ENCODE measurements around the gene ESPNL.

The ESPNL gene

GRCh38 chr2:238102865-238103264 is 2.7 kb downstream of the ESPNL start:
- DNase-seq (ENCODE audit: low read depth) = no peak
- TF ChIP-seq CTCF (conservative IDR thresholded peaks at IDR 0.05; ENCODE audit: control insufficient read depth, insufficient read depth, low read depth, low read length) = no peak
- H3K4me3 ChIP-seq (ENCODE audit: control insufficient read depth, low read depth, low read length) = no peak overlapping the region

- H3K4me3 ChIP-seq (ENCODE audit: control insufficient read depth, low read depth, low read length) = no peak overlapping the region
- no peak for DNase-seq (ENCODE audit: low read depth)
- TF ChIP-seq CTCF (conservative IDR thresholded peaks at IDR 0.05; ENCODE audit: control insufficient read depth, insufficient read depth, low read depth, low read length) = no peak
These were observed 3.5 kb downstream of the ESPNL start for GRCh38 chr2:238103465-238104225.

- H3K4me3 ChIP-seq (ENCODE audit: control insufficient read depth, low read depth, low read length) = no peak overlapping the region
- no peak for TF ChIP-seq CTCF (conservative IDR thresholded peaks at IDR 0.05; ENCODE audit: control insufficient read depth, insufficient read depth, low read depth, low read length)
- no peak for DNase-seq (ENCODE audit: low read depth)
These were observed 4.1 kb downstream of the ESPNL start for GRCh38 chr2:238104226-238104690.

GRCh38 chr2:238104691-238105371 is 4.7 kb downstream of the ESPNL start:
- no peak for DNase-seq (ENCODE audit: low read depth)
- no peak overlapping the region for H3K4me3 ChIP-seq (ENCODE audit: control insufficient read depth, low read depth, low read length)
- no peak for TF ChIP-seq CTCF (conservative IDR thresholded peaks at IDR 0.05; ENCODE audit: control insufficient read depth, insufficient read depth, low read depth, low read length)

GRCh38 chr2:238105506-238106338 is 5.6 kb downstream of the ESPNL start:
- DNase-seq (ENCODE audit: low read depth) = no peak
- no peak for TF ChIP-seq CTCF (conservative IDR thresholded peaks at IDR 0.05; ENCODE audit: control insufficient read depth, insufficient read depth, low read depth, low read length)
- H3K4me3 ChIP-seq (ENCODE audit: control insufficient read depth, low read depth, low read length) = no peak overlapping the region

GRCh38 chr2:238106339-238106697 is 6.2 kb downstream of the ESPNL start:
- H3K4me3 ChIP-seq (ENCODE audit: control insufficient read depth, low read depth, low read length) = no peak overlapping the region
- no peak for TF ChIP-seq CTCF (conservative IDR thresholded peaks at IDR 0.05; ENCODE audit: control insufficient read depth, insufficient read depth, low read depth, low read length)
- DNase-seq (ENCODE audit: low read depth) = no peak

Measured in fibroblast of mammary gland (primary cell).